ENCODE measurements around the gene CHCHD6. TPM values are rescaled to one million over a fixed set of nuclear protein-coding genes. Genes with fewer than 3 reads are reported as not detected.
"Not testable (repeated sequence)": the region's sequence is repeated elsewhere in the genome, so short reads cannot be mapped to it uniquely, and the experiment has no call there.

CHCHD6 gene
- total RNA-seq, 2 experiments from 2014 or later, result 8.7 to 9.3 TPM

- peaks cover 6% of the 10 kb centered on the region for H3K9me3 Mint-ChIP-seq
- H3K4me3 Mint-ChIP-seq, result no peak overlapping the region
- H3K9me3 ChIP-seq (ENCODE audit: control insufficient read depth in 1 of 2, insufficient read depth in 1 of 2, low read length in 2 of 2), result peaks cover 4 to 20% of the 10 kb centered on the region in 2 experiments
- no peak for DNase-seq
- no peak overlapping the region for H3K4me3 ChIP-seq (ENCODE audit: low read length)
- CTCF ChIA-PET, result no interaction called here
- peaks cover 63% of the 10 kb centered on the region for H3K36me3 Mint-ChIP-seq (ENCODE audit: low read depth)
- TF ChIP-seq CTCF (IDR thresholded peaks at IDR 0.05), result no peak
- no peaks in the 10 kb centered on the region for H3K27me3 ChIP-seq (ENCODE audit: control insufficient read depth in 1 of 2, insufficient read depth in 2 of 2, low read length in 2 of 2)
- H3K4me1 Mint-ChIP-seq (ENCODE audit: low read depth), result no peaks in the 10 kb centered on the region
- no peaks in the 10 kb centered on the region for H3K4me1 ChIP-seq (ENCODE audit: insufficient read depth, low read length)
- no peak for ATAC-seq (ENCODE audit: poor library complexity)
- no peaks in the 10 kb centered on the region for H3K27me3 Mint-ChIP-seq
- no peak overlapping the region for H3K27ac ChIP-seq (ENCODE audit: low read depth in 1 of 2, low read length in 2 of 2)
- POLR2A ChIA-PET, result no interaction called here
- intact Hi-C loops (cut with DNase I, micrococcal nuclease), result no loop called here
- H3K36me3 ChIP-seq (ENCODE audit: insufficient read depth, low read length), result no peaks in the 10 kb centered on the region
- no peak overlapping the region for H3K27ac Mint-ChIP-seq
Observed at GRCh38 chr3:126797563-126797962, 93.5 kb downstream of the CHCHD6 start.

- no peak for ATAC-seq (ENCODE audit: poor library complexity)
- no peak for DNase-seq
- intact Hi-C loops (cut with DNase I, micrococcal nuclease), result no loop called here
- peaks cover 3% of the 10 kb centered on the region for H3K9me3 Mint-ChIP-seq
- Histone ChIP-seq H3K27me3 (ENCODE audit: control insufficient read depth in 1 of 2, insufficient read depth in 2 of 2, low read length in 2 of 2) (no peaks in the 10 kb centered on the region), H3K9me3 (ENCODE audit: control insufficient read depth in 1 of 2, insufficient read depth in 1 of 2, low read length in 2 of 2) (peaks cover 0 to 20% of the 10 kb centered on the region in 2 experiments), H3K4me1 (ENCODE audit: insufficient read depth, low read length) (no peaks in the 10 kb centered on the region), H3K36me3 (ENCODE audit: insufficient read depth, low read length) (no peaks in the 10 kb centered on the region), H3K4me3 (ENCODE audit: low read length) (no peak overlapping the region), H3K27ac (ENCODE audit: low read depth in 1 of 2, low read length in 2 of 2) (no peak overlapping the region)
- H3K27ac Mint-ChIP-seq, result no peak overlapping the region
- CTCF ChIA-PET, result no interaction called here
- H3K4me1 Mint-ChIP-seq (ENCODE audit: low read depth), result no peaks in the 10 kb centered on the region
- H3K27me3 Mint-ChIP-seq, result no peaks in the 10 kb centered on the region
- H3K36me3 Mint-ChIP-seq (ENCODE audit: low read depth), result peaks cover 54% of the 10 kb centered on the region
- no peak overlapping the region for H3K4me3 Mint-ChIP-seq
- POLR2A ChIA-PET, result no interaction called here
- no peak for TF ChIP-seq CTCF (IDR thresholded peaks at IDR 0.05)
Observed at GRCh38 chr3:126798521-126798920, 94.5 kb downstream of the CHCHD6 start.

- no peaks in the 10 kb centered on the region for H3K36me3 ChIP-seq (ENCODE audit: insufficient read depth, low read length)
- no peaks in the 10 kb centered on the region for H3K27me3 ChIP-seq (ENCODE audit: control insufficient read depth in 1 of 2, insufficient read depth in 2 of 2, low read length in 2 of 2)
- ChIA-PET POLR2A (no interaction called here), CTCF (no interaction called here)
- peaks cover 48% of the 10 kb centered on the region for H3K36me3 Mint-ChIP-seq (ENCODE audit: low read depth)
- intact Hi-C loops (cut with DNase I, micrococcal nuclease), result no loop called here
- no peak overlapping the region for H3K27ac Mint-ChIP-seq
- H3K4me3 ChIP-seq (ENCODE audit: low read length), result no peak overlapping the region
- no peaks in the 10 kb centered on the region for H3K27me3 Mint-ChIP-seq
- H3K9me3 Mint-ChIP-seq, result peaks cover 3% of the 10 kb centered on the region
- ATAC-seq (ENCODE audit: poor library complexity) (no peak), DNase-seq (no peak)
- H3K9me3 ChIP-seq (ENCODE audit: control insufficient read depth in 1 of 2, insufficient read depth in 1 of 2, low read length in 2 of 2), result peaks cover 0 to 20% of the 10 kb centered on the region in 2 experiments
- H3K27ac ChIP-seq (ENCODE audit: low read depth in 1 of 2, low read length in 2 of 2), result no peak overlapping the region
- no peak overlapping the region for H3K4me3 Mint-ChIP-seq
- H3K4me1 Mint-ChIP-seq (ENCODE audit: low read depth), result no peaks in the 10 kb centered on the region
- TF ChIP-seq CTCF (IDR thresholded peaks at IDR 0.05), result no peak
- no peaks in the 10 kb centered on the region for H3K4me1 ChIP-seq (ENCODE audit: insufficient read depth, low read length)
Observed at GRCh38 chr3:126799099-126799498, 95.1 kb downstream of the CHCHD6 start.

GRCh38 chr3:126801312-126801711 lies 97.3 kb downstream of the CHCHD6 start:
- H3K4me3 ChIP-seq (ENCODE audit: low read length); ATAC-seq (ENCODE audit: poor library complexity); H3K4me1 ChIP-seq (ENCODE audit: insufficient read depth, low read length); H3K27ac Mint-ChIP-seq; DNase-seq; POLR2A ChIA-PET; CTCF ChIA-PET; H3K9me3 Mint-ChIP-seq; H3K27me3 Mint-ChIP-seq; H3K4me1 Mint-ChIP-seq (ENCODE audit: low read depth); H3K27ac ChIP-seq (ENCODE audit: low read depth in 1 of 2, low read length in 2 of 2); H3K36me3 ChIP-seq (ENCODE audit: insufficient read depth, low read length); intact Hi-C loops (cut with DNase I, micrococcal nuclease); H3K27me3 ChIP-seq (ENCODE audit: control insufficient read depth in 1 of 2, insufficient read depth in 2 of 2, low read length in 2 of 2); H3K4me3 Mint-ChIP-seq: not testable (repeated sequence)
- peaks cover 37% of the 10 kb centered on the region for H3K36me3 Mint-ChIP-seq (ENCODE audit: low read depth)
- H3K9me3 ChIP-seq (ENCODE audit: control insufficient read depth in 1 of 2, insufficient read depth in 1 of 2, low read length in 2 of 2), result peaks cover 0 to 20% of the 10 kb centered on the region in 2 experiments
